H1 (cell line): ENCODE results near the gene TSN. TPM values are rescaled to one million over a fixed set of nuclear protein-coding genes. Genes with fewer than 3 reads are reported as not detected.

Source experiments
- CTCF ChIA-PET: fragments of 300-600 bp; sonication (Branson Sonifier 250); formaldehyde crosslinking; loops from one replicate; lab custom pipeline; 2021; ENCODE audit not compliant: partially characterized antibody; lab: Charles Lee
- POLR2A ChIA-PET: fragments of 300-600 bp; sonication (Branson Sonifier 250); formaldehyde crosslinking; loops from one replicate; lab custom pipeline; 2021; ENCODE audit warnings: inconsistent platforms; ENCODE audit not compliant: partially characterized antibody; lab: Charles Lee
- DNase-seq, 2 experiments: peaks; one replicate each; pipeline versions ENCODE4 v3.0.0 to v3.0.0-alpha.2; 2010 to 2022; ENCODE audit warnings: low spot score in 2 of 2, low read depth in 1 of 2, mixed read lengths in 1 of 2
- FAIRE-seq: peaks from 2 replicates; lab custom pipeline; 2011; peaks lifted over from hg19 to GRCh38; lab: Jason Lieb, UNC
- H2AFZ ChIP-seq: 2 replicates; pipeline ENCODE4 v1.8.1; 2012; ENCODE audit warnings: low read length, inconsistent platforms
- H2AK5ac ChIP-seq: 2 replicates; pipeline ENCODE4 v1.6.1; 2013; ENCODE audit warnings: low read depth, low read length
- H2BK120ac ChIP-seq: replicated peaks from 2 replicates; pipeline ENCODE3; 2013; ENCODE audit warnings: low read depth, low read length, inconsistent platforms
- H2BK12ac ChIP-seq: 2 replicates; pipeline ENCODE4 v1.6.1; 2013; ENCODE audit warnings: low read depth, low read length
- H2BK15ac ChIP-seq: 2 replicates; pipeline ENCODE4 v1.6.1; 2013; ENCODE audit warnings: low read length
- H2BK20ac ChIP-seq: 2 replicates; pipeline ENCODE4 v1.6.1; 2013; ENCODE audit warnings: low read length
- H2BK5ac ChIP-seq: 2 replicates; pipeline ENCODE4 v1.6.1; 2013; ENCODE audit warnings: low read depth, low read length
- H3K14ac ChIP-seq: 2 replicates; pipeline ENCODE4 v1.6.1; 2013; ENCODE audit warnings: inconsistent platforms; ENCODE audit not compliant: insufficient read length
- H3K18ac ChIP-seq: 2 replicates; pipeline ENCODE4 v1.6.1; 2013; ENCODE audit warnings: low read length; ENCODE audit errors: extremely low read depth
- H3K23ac ChIP-seq: 2 replicates; pipeline ENCODE4 v1.6.1; 2013; ENCODE audit warnings: inconsistent platforms; ENCODE audit not compliant: insufficient read length
- H3K23me2 ChIP-seq: 2 replicates; pipeline ENCODE4 v1.6.1; 2013; ENCODE audit warnings: low read depth, low read length
- H3K27ac ChIP-seq: 2 replicates; pipeline ENCODE4 v1.6.1; 2011; ENCODE audit warnings: low read depth, low read length, inconsistent platforms
- H3K27me3 ChIP-seq, 4 experiments: replicated peaks in 1 of 4; 1 replicate in 1 of 4; 2 replicates in 3 of 4; pipeline versions ENCODE4 v1.6.1 to v1.8.1; 2011 to 2013; ENCODE audit warnings: low read length in 3 of 4, mild to moderate bottlenecking in 3 of 4, inconsistent platforms in 2 of 4, mixed read lengths in 2 of 4, moderate library complexity in 1 of 4; ENCODE audit not compliant: control insufficient read depth in 3 of 4, insufficient read depth in 3 of 4; ENCODE audit errors: extremely low read depth in 1 of 4
- H3K36me3 ChIP-seq, 4 experiments: 2 replicates each; pipeline versions ENCODE4 v1.6.1 to v1.8.1; 2011 to 2013; ENCODE audit warnings: mild to moderate bottlenecking in 4 of 4, low read length in 3 of 4, moderate library complexity in 2 of 4, control low read depth in 1 of 4, inconsistent platforms in 1 of 4; ENCODE audit not compliant: insufficient read depth in 4 of 4, control insufficient read depth in 2 of 4
- H3K4ac ChIP-seq: replicated peaks from 2 replicates; pipeline ENCODE3; 2013; ENCODE audit warnings: low read length, low read depth, mixed read lengths, inconsistent platforms; ENCODE audit not compliant: insufficient read length
- H3K4me1 ChIP-seq, 4 experiments: replicated peaks in 1 of 4; 1 replicate in 1 of 4; 2 replicates in 3 of 4; pipeline versions ENCODE4 v1.6.1 to v1.8.1; 2011 to 2013; ENCODE audit warnings: low read length in 3 of 4, inconsistent platforms in 2 of 4, mixed read lengths in 1 of 4; ENCODE audit not compliant: insufficient read depth in 4 of 4, control insufficient read depth in 3 of 4
- H3K4me2 ChIP-seq, 2 experiments: 2 replicates each; pipeline versions ENCODE4 v1.6.1 to v1.8.1; 2011 to 2013; ENCODE audit warnings: low read depth in 2 of 2, low read length in 2 of 2, control low read depth in 1 of 2, inconsistent platforms in 1 of 2, mild to moderate bottlenecking in 1 of 2; ENCODE audit not compliant: insufficient read depth in 1 of 2
- H3K4me3 ChIP-seq, 4 experiments: fragments of 200-600, 300-600 bp in 1 of 4; sonication (generic), shearing (Covaris generic), sonication (Bioruptor Twin) in 1 of 4; 2 replicates each; pipeline versions ENCODE4 v1.5.1 to v1.8.1; 2011 to 2016; ENCODE audit warnings: low read length in 4 of 4, low read depth in 3 of 4, control low read depth in 2 of 4, inconsistent platforms in 2 of 4, mild to moderate bottlenecking in 2 of 4, mixed read lengths in 1 of 4, moderate library complexity in 1 of 4; ENCODE audit not compliant: insufficient read depth in 2 of 4; ENCODE audit errors: extremely low read depth in 1 of 4
- H3K56ac ChIP-seq: replicated peaks from 2 replicates; pipeline ENCODE3; 2013; ENCODE audit warnings: low read depth, mild to moderate bottlenecking, mixed read lengths, low read length, inconsistent platforms; ENCODE audit not compliant: insufficient read length
- H3K79me1 ChIP-seq: 2 replicates; pipeline ENCODE4 v1.6.1; 2013; ENCODE audit warnings: low read depth, low read length, control low read depth
- H3K79me2 ChIP-seq, 2 experiments: 2 replicates each; pipeline versions ENCODE4 v1.6.1 to v1.8.1; 2012 to 2013; ENCODE audit warnings: low read length in 2 of 2, mild to moderate bottlenecking in 2 of 2, inconsistent platforms in 1 of 2; ENCODE audit not compliant: insufficient read depth in 2 of 2, control insufficient read depth in 1 of 2
- H3K9ac ChIP-seq, 4 experiments: replicated peaks in 1 of 4; 1 replicate in 1 of 4; 2 replicates in 3 of 4; pipeline versions ENCODE4 v1.6.1 to v1.8.1; 2011 to 2013; ENCODE audit warnings: low read depth in 3 of 4, low read length in 3 of 4, control low read depth in 2 of 4, mild to moderate bottlenecking in 2 of 4, moderate library complexity in 2 of 4, inconsistent platforms in 1 of 4; ENCODE audit errors: extremely low read depth in 1 of 4
- H3K9me3 ChIP-seq, 2 experiments: 2 replicates each; pipeline versions ENCODE4 v1.6.1 to v1.8.1; 2012 to 2013; ENCODE audit warnings: mild to moderate bottlenecking in 2 of 2, moderate library complexity in 2 of 2, control low read depth in 1 of 2, inconsistent platforms in 1 of 2, low read depth in 1 of 2, low read length in 1 of 2, mixed read lengths in 1 of 2; ENCODE audit not compliant: insufficient read depth in 2 of 2
- H4K20me1 ChIP-seq, 2 experiments: replicated peaks in 1 of 2; 2 replicates each; pipeline versions ENCODE3 to v1.8.1; 2011 to 2013; ENCODE audit warnings: inconsistent platforms in 2 of 2, low read length in 2 of 2, mild to moderate bottlenecking in 1 of 2; ENCODE audit not compliant: insufficient read depth in 2 of 2, control insufficient read depth in 1 of 2
- H4K5ac ChIP-seq: 2 replicates; pipeline ENCODE4 v1.6.1; 2013; ENCODE audit warnings: low read length, low read depth, mixed read lengths, inconsistent platforms; ENCODE audit not compliant: insufficient read length
- H4K8ac ChIP-seq: 2 replicates; pipeline ENCODE4 v1.8.0; 2013; ENCODE audit warnings: mild to moderate bottlenecking, moderate library complexity, low read length, inconsistent platforms; ENCODE audit not compliant: insufficient read depth; ENCODE audit errors: extremely low read depth
- H4K91ac ChIP-seq: replicated peaks from 2 replicates; pipeline ENCODE3; 2013; ENCODE audit warnings: low read length, mixed read lengths, inconsistent platforms; ENCODE audit not compliant: insufficient read length
- CBX5 ChIP-seq: fragments of 300-800, 300-1000 bp; sonication (generic); IDR thresholded peaks from 2 replicates; pipeline ENCODE4 v1.7.1; 2016; ENCODE audit warnings: antibody characterized with exemption, low read length, low read depth
- CTBP2 ChIP-seq: IDR thresholded peaks from 2 replicates; pipeline ENCODE4 v1.7.0; 2011; ENCODE audit warnings: borderline replicate concordance, mild to moderate bottlenecking, moderate library complexity, mixed read lengths, low read length; ENCODE audit not compliant: insufficient read depth, insufficient read length
- GABPA ChIP-seq: IDR thresholded peaks from 2 replicates; pipeline ENCODE4 v1.6.1; 2011; ENCODE audit warnings: mild to moderate bottlenecking, low read length, moderate library complexity, borderline replicate concordance; ENCODE audit not compliant: insufficient read depth
- HDAC2 ChIP-seq, 2 experiments: fragments of 300-600 bp in 1 of 2; sonication (generic) in 1 of 2; IDR thresholded peaks; 2 replicates each; pipeline ENCODE4 v1.6.1; 2011 to 2012; ENCODE audit warnings: low read depth in 2 of 2, low read length in 2 of 2, mild to moderate bottlenecking in 2 of 2, moderate library complexity in 2 of 2, borderline replicate concordance in 1 of 2, inconsistent platforms in 1 of 2
- KDM4A ChIP-seq: IDR thresholded peaks from one replicate; pipeline ENCODE4 v1.7.1; 2012; ENCODE audit warnings: low read depth, mild to moderate bottlenecking, moderate library complexity, low read length, inconsistent platforms; ENCODE audit not compliant: severe bottlenecking
- SP1 ChIP-seq: IDR thresholded peaks from 2 replicates; pipeline ENCODE4 v1.6.1; 2011; ENCODE audit warnings: low read depth, low read length
- polyA plus RNA-seq, 7 experiments: library from polyadenylated mRNA; depleted of rRNA in 3 of 7; stranded (reverse) in 5 of 7; unstranded in 2 of 7; fragments of >200 nt in 5 of 7; fragments of 200-250 nt in 2 of 7; gene quantifications; 1 replicate in 5 of 7; 2 replicates in 1 of 7; 4 replicates in 1 of 7; pipeline versions ENCODE4 v1.2.1 to v1.2.3, GENCODE V29; 2011 to 2013; ENCODE audit warnings: missing spikeins in 2 of 7, mixed read lengths in 2 of 7
- total RNA-seq: library from RNA; stranded (reverse); fragmentation: NEBNext Ultra II Directional; extraction: Animal tissue kit (Norgen Biotek cat#: 25700); gene quantifications from 2 replicates; pipeline ENCODE4 v1.2.1, GENCODE V29; 2021
- TF ChIP-seq, protein P1 (sequence below): IDR thresholded peaks from 2 replicates; pipeline ENCODE4 v1.6.1; 2012; ENCODE audit warnings: low read length, inconsistent platforms

TSN gene
- total and polyA plus RNA-seq, 2 of the 8 experiments (the other 6 are each of a cell fraction or from before 2014, with no cell fraction given), result 44.4 to 96.1 TPM

DNA sequence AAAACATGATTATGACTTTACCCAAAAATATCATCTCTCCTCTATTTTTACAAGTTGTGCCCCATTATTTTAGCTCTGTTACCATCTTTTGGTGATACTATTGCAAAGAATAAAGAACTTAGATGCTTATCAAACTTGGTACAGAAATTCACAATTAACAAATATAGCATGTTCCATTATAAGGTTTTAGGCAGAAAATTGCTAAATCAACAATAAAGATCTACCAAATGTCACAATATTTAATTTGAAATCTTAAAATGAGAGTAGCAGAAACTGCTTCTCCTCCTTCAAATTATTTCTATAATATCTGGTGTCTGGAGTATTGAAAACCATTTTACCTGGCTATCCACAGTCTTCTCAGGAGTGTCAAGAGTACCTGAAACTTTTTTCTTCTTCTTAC, 27.5 kb upstream of the TSN start:
- no peak overlapping the region for H3K4me2 ChIP-seq
- H3K23ac ChIP-seq, result no peak overlapping the region
- H3K14ac ChIP-seq, result no peak overlapping the region
- H3K9ac ChIP-seq, result no peak overlapping the region
- no peak overlapping the region for H2AK5ac ChIP-seq
- no peak for FAIRE-seq
- no peaks in the 10 kb centered on the region for H3K79me1 ChIP-seq
- H3K4me1 ChIP-seq, result no peaks in the 10 kb centered on the region; a peak in 1 of 7 replicates
- H3K27ac ChIP-seq, result no peak overlapping the region
- H3K79me2 ChIP-seq, result no peaks in the 10 kb centered on the region
- no peak overlapping the region for H2BK20ac ChIP-seq
- no peaks in the 10 kb centered on the region for H3K23me2 ChIP-seq
- no peak overlapping the region for H3K4ac ChIP-seq
- no peaks in the 10 kb centered on the region for H3K27me3 ChIP-seq
- H4K91ac ChIP-seq, result no peak overlapping the region
- no peak overlapping the region for H3K4me3 ChIP-seq
- peaks cover 0 to 6% of the 10 kb centered on the region in 2 experiments for H4K20me1 ChIP-seq
- POLR2A ChIA-PET, result no interaction called here
- CTCF ChIA-PET, result no interaction called here
- no peak overlapping the region for H4K5ac ChIP-seq
- H2BK120ac ChIP-seq, result no peak overlapping the region
- no peak overlapping the region for H2AFZ ChIP-seq
- H2BK12ac ChIP-seq, result no peak overlapping the region
- H3K56ac ChIP-seq, result no peak overlapping the region
- no peaks in the 10 kb centered on the region for H3K9me3 ChIP-seq
- H3K18ac ChIP-seq, result no peak overlapping the region
- DNase-seq, result no peak
- no peak overlapping the region for H2BK15ac ChIP-seq
- peaks cover 17 to 57% (median 37%) of the 10 kb centered on the region in 4 experiments for H3K36me3 ChIP-seq
- no peak overlapping the region for H4K8ac ChIP-seq
- TF ChIP-seq HDAC2 (IDR thresholded peaks at IDR 0.05; ENCODE audit: borderline replicate concordance in 1 of 2, low read depth in 2 of 2, low read length in 2 of 2) (no peak), CTBP2 (no peak), GABPA (no peak), SP1 (no peak), KDM4A (no peak), CBX5 (no peak)
- TF ChIP-seq, protein P1, sequence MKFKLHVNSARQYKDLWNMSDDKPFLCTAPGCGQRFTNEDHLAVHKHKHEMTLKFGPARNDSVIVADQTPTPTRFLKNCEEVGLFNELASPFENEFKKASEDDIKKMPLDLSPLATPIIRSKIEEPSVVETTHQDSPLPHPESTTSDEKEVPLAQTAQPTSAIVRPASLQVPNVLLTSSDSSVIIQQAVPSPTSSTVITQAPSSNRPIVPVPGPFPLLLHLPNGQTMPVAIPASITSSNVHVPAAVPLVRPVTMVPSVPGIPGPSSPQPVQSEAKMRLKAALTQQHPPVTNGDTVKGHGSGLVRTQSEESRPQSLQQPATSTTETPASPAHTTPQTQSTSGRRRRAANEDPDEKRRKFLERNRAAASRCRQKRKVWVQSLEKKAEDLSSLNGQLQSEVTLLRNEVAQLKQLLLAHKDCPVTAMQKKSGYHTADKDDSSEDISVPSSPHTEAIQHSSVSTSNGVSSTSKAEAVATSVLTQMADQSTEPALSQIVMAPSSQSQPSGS, result no peak
- H2BK5ac ChIP-seq, result no peak overlapping the region
